HCT116 (cell line): Measurements from ENCODE around the gene MYO16. TPM values are rescaled to one million over a fixed set of nuclear protein-coding genes. Genes with fewer than 3 reads are reported as not detected.

Source experiments
- ATAC-seq: fragments of 200-7000 bp; cut with Tn5 transposase; 2 replicates; pipeline ENCODE4 v1.9.1; 2020; ENCODE audit warnings: mild to moderate bottlenecking, moderate library complexity
- BruUV-seq: library from RNA; stranded (reverse); fragments of 400-500 nt; replicated peaks from 2 replicates; lab custom pipeline; 2021; lab: Mats Ljungman, UMichigan
- CTCF ChIA-PET: fragments of 300-600 bp; sonication (Branson Sonifier 250); formaldehyde crosslinking; loops from one replicate; lab custom pipeline; 2021; ENCODE audit warnings: antibody characterized with exemption; lab: Charles Lee
- POLR2A ChIA-PET: fragments of 300-600, 350-600 bp; sonication (Branson Sonifier 250); formaldehyde crosslinking; loops from one replicate; lab custom pipeline; 2021; ENCODE audit warnings: antibody characterized with exemption; lab: Charles Lee
- RAD21 ChIA-PET, 2 experiments: fragments of 300-600 bp; sonication (Branson Sonifier 250); formaldehyde crosslinking; loops; one replicate each; lab custom pipeline; 2023; ENCODE audit warnings: low total read pairs in 2 of 2; ENCODE audit not compliant: uncharacterized antibody in 2 of 2, unreplicated experiment in 2 of 2, low non-redundant PET in 1 of 2; lab: Charles Lee
- DNase-seq: peaks from one replicate; pipeline ENCODE4 v3.0.0-alpha.2; 2010; ENCODE audit warnings: low read depth, low spot score
- H2AFZ ChIP-seq: fragments of 200-600 bp; shearing (Covaris generic), sonication (generic); 2 replicates; pipeline ENCODE4 v1.6.1; 2017; ENCODE audit warnings: low read depth, mixed run types, mixed read lengths, antibody characterized with exemption, low read length; ENCODE audit not compliant: poor library complexity, severe bottlenecking
- H3K27ac ChIP-seq: 2 replicates; pipeline ENCODE4 v1.5.1; 2012; ENCODE audit warnings: low read depth, low read length
- H3K27me3 ChIP-seq: fragments of 200-600 bp; sonication (generic); 2 replicates; pipeline ENCODE4 v1.6.1; 2016; ENCODE audit warnings: mixed run types, low read length, mixed read lengths; ENCODE audit not compliant: insufficient read depth
- H3K36me3 ChIP-seq, 2 experiments: fragments of 200-500 bp in 1 of 2; fragments of 200-600 bp in 1 of 2; sonication (Bioruptor generic) in 1 of 2; sonication (generic) in 1 of 2; 2 replicates each; pipeline versions ENCODE4 v1.5.1 to v1.6.1; 2014 to 2016; ENCODE audit warnings: low read length in 2 of 2, inconsistent platforms in 1 of 2, mixed read lengths in 1 of 2, mixed run types in 1 of 2; ENCODE audit not compliant: insufficient read depth in 2 of 2, control insufficient read depth in 1 of 2
- H3K4me1 ChIP-seq, 2 experiments: fragments of 200-600 bp in 1 of 2; sonication (generic) in 1 of 2; 2 replicates each; pipeline versions ENCODE4 v1.5.1 to v1.6.1; 2012 to 2017; ENCODE audit warnings: low read length in 2 of 2, inconsistent platforms in 1 of 2, mild to moderate bottlenecking in 1 of 2, mixed read lengths in 1 of 2, mixed run types in 1 of 2, moderate library complexity in 1 of 2; ENCODE audit not compliant: insufficient read depth in 2 of 2, control insufficient read depth in 1 of 2
- H3K4me2 ChIP-seq: fragments of 200-600 bp; sonication (generic); 2 replicates; pipeline ENCODE4 v1.6.1; 2017; ENCODE audit warnings: mixed run types, low read length, mixed read lengths
- H3K4me3 ChIP-seq, 2 experiments: fragments of 200-600 bp in 1 of 2; sonication (generic) in 1 of 2; replicated peaks in 1 of 2; 2 replicates each; pipeline ENCODE4 v1.5.1; 2011 to 2016; ENCODE audit warnings: low read length in 2 of 2, control low read depth in 1 of 2, low read depth in 1 of 2, mild to moderate bottlenecking in 1 of 2, mixed read lengths in 1 of 2, mixed run types in 1 of 2
- H3K79me2 ChIP-seq: fragments of 200-600 bp; sonication (generic); 2 replicates; pipeline ENCODE4 v1.6.1; 2017; ENCODE audit warnings: mild to moderate bottlenecking, mixed run types, low read length, moderate library complexity, mixed read lengths; ENCODE audit not compliant: insufficient read depth
- H3K9ac ChIP-seq: fragments of 200-600 bp; sonication (generic); 2 replicates; pipeline ENCODE4 v1.6.1; 2016; ENCODE audit warnings: low read length, mixed read lengths
- H3K9me2 ChIP-seq: fragments of 200-600 bp; sonication (generic), shearing (Covaris generic); 2 replicates; pipeline ENCODE4 v1.6.1; 2017; ENCODE audit warnings: mixed run types, mild to moderate bottlenecking, moderate library complexity; ENCODE audit not compliant: insufficient read depth
- H3K9me3 ChIP-seq, 2 experiments: fragments of 200-500 bp in 1 of 2; fragments of 200-600 bp in 1 of 2; sonication (Bioruptor generic) in 1 of 2; sonication (generic) in 1 of 2; 2 replicates each; pipeline ENCODE4 v1.6.1; 2014 to 2017; ENCODE audit warnings: low read length in 2 of 2, mixed read lengths in 2 of 2, inconsistent platforms in 1 of 2, low read depth in 1 of 2, mild to moderate bottlenecking in 1 of 2, mixed run types in 1 of 2, moderate library complexity in 1 of 2; ENCODE audit not compliant: control insufficient read depth in 1 of 2, insufficient read depth in 1 of 2
- H4K20me1 ChIP-seq: fragments of 200-600 bp; sonication (generic), shearing (Covaris generic); 2 replicates; pipeline ENCODE4 v1.6.1; 2017; ENCODE audit warnings: mixed run types, mild to moderate bottlenecking, moderate library complexity; ENCODE audit not compliant: insufficient read depth
- ATF3 ChIP-seq: IDR thresholded peaks from 2 replicates; pipeline ENCODE4 v1.6.1; 2012
- CBX3 ChIP-seq: IDR thresholded peaks from 2 replicates; pipeline ENCODE4 v1.6.1; 2012; ENCODE audit warnings: low read depth
- CEBPB ChIP-seq: IDR thresholded peaks from 2 replicates; pipeline ENCODE4 v1.6.1; 2012; ENCODE audit warnings: low read depth
- CTCF ChIP-seq, 3 experiments: fragments of 200-600 bp in 1 of 3; sonication (generic) in 1 of 3; IDR thresholded peaks in 2 of 3; conservative IDR thresholded peaks in 1 of 3; 2 replicates each; pipeline ENCODE4 v1.5.1; 2012 to 2017; ENCODE audit warnings: low read depth in 2 of 3, low read length in 2 of 3, antibody characterized with exemption in 1 of 3, borderline replicate concordance in 1 of 3, control low read depth in 1 of 3, mild to moderate bottlenecking in 1 of 3, mixed read lengths in 1 of 3, mixed run types in 1 of 3, moderate library complexity in 1 of 3; ENCODE audit not compliant: insufficient read depth in 1 of 3
- ELF1 ChIP-seq: IDR thresholded peaks from 2 replicates; pipeline ENCODE4 v1.6.1; 2012; ENCODE audit warnings: low read depth, borderline replicate concordance
- EZH2phosphoT487 ChIP-seq: fragments of 200-600 bp; IDR thresholded peaks from 2 replicates; pipeline ENCODE4 v1.6.1; 2018; ENCODE audit warnings: antibody characterized with exemption, borderline replicate concordance
- FOSL1 ChIP-seq: IDR thresholded peaks from 2 replicates; pipeline ENCODE4 v1.6.1; 2012; ENCODE audit warnings: low read depth
- JUND ChIP-seq: IDR thresholded peaks from 2 replicates; pipeline ENCODE4 v1.6.1; 2012
- MAX ChIP-seq: IDR thresholded peaks from 2 replicates; pipeline ENCODE4 v1.6.1; 2012
- POLR2A ChIP-seq: IDR thresholded peaks from 2 replicates; pipeline ENCODE4 v1.7.0; 2011; ENCODE audit warnings: borderline replicate concordance; ENCODE audit not compliant: insufficient read depth, insufficient read length; ENCODE audit errors: extremely low read depth
- POLR2AphosphoS5 ChIP-seq: IDR thresholded peaks from 2 replicates; pipeline ENCODE4 v1.6.1; 2011; ENCODE audit warnings: mild to moderate bottlenecking, low read depth, low read length, moderate library complexity
- SIN3A ChIP-seq: IDR thresholded peaks from 2 replicates; pipeline ENCODE4 v1.6.1; 2012; ENCODE audit warnings: low read depth
- SP1 ChIP-seq: IDR thresholded peaks from 2 replicates; pipeline ENCODE4 v1.6.1; 2012; ENCODE audit warnings: low read depth
- TCF7L2 ChIP-seq: IDR thresholded peaks from 2 replicates; pipeline ENCODE4 v1.7.0; 2011; ENCODE audit warnings: borderline replicate concordance, inconsistent platforms; ENCODE audit not compliant: insufficient read depth, insufficient read length; ENCODE audit errors: extremely low read depth
- ZBTB33 ChIP-seq: IDR thresholded peaks from 2 replicates; pipeline ENCODE4 v1.6.1; 2011; ENCODE audit warnings: mild to moderate bottlenecking, low read length, moderate library complexity; ENCODE audit not compliant: insufficient replicate concordance; ENCODE audit errors: extremely low read depth
- ZFX ChIP-seq: fragments of 450-650 bp; IDR thresholded peaks from 2 replicates; pipeline ENCODE4 v1.6.1; 2017
- ZNF274 ChIP-seq: fragments of 200-500 bp; sonication (Bioruptor generic); IDR thresholded peaks from 2 replicates; pipeline ENCODE4 v1.6.1; 2014; ENCODE audit warnings: mild to moderate bottlenecking, low read depth, low read length, inconsistent platforms
- intact Hi-C: fragments of 100-400 bp; cut with micrococcal nuclease; formaldehyde crosslinking; loops from 2 replicates; pipeline ENCODE4 v1.10.0; 2022
- total RNA-seq: library from RNA; stranded (reverse); gene quantifications from one replicate; pipeline ENCODE4 v1.2.1, GENCODE V29; 2021; ENCODE audit not compliant: unreplicated experiment

Gene MYO16
- total RNA-seq, 1 experiment from 2014 or later: 0.07 TPM

- DNase-seq (no peak), ATAC-seq (no peak)
- ChIA-PET RAD21 (no interaction called here), POLR2A (no interaction called here), CTCF (no interaction called here)
- Histone ChIP-seq H3K27ac (no peak overlapping the region), H3K4me3 (no peak overlapping the region), H3K79me2 (no peaks in the 10 kb centered on the region), H3K4me1 (no peaks in the 10 kb centered on the region), H3K4me2 (no peak overlapping the region), H3K9me3 (no peaks in the 10 kb centered on the region), H3K36me3 (no peaks in the 10 kb centered on the region), H3K9me2 (no peaks in the 10 kb centered on the region), H3K27me3 (no peaks in the 10 kb centered on the region), H4K20me1 (no peaks in the 10 kb centered on the region), H2AFZ (no peak overlapping the region), H3K9ac (no peak overlapping the region)
- BruUV-seq: no TSS peak
- TF ChIP-seq ZFX: no peak
- TF ChIP-seq JUND: no peak
- TF ChIP-seq CEBPB: no peak
- no peak for TF ChIP-seq EZH2phosphoT487
- TF ChIP-seq CTCF (IDR thresholded peaks at IDR 0.05 in 2 of 3, conservative IDR thresholded peaks at IDR 0.05 in 1 of 3; ENCODE audit: borderline replicate concordance in 1 of 3, insufficient read depth in 1 of 3, low read depth in 2 of 3, low read length in 2 of 3): no peak
- no peak for TF ChIP-seq TCF7L2
- TF ChIP-seq ELF1: no peak
- TF ChIP-seq CBX3: no peak
- TF ChIP-seq MAX: no peak
- no peak for TF ChIP-seq POLR2AphosphoS5
- TF ChIP-seq FOSL1: no peak
- no peak for TF ChIP-seq POLR2A
- no peak for TF ChIP-seq SIN3A
- no peak for TF ChIP-seq ATF3
- TF ChIP-seq ZNF274: no peak
- TF ChIP-seq SP1: no peak
- no peak for TF ChIP-seq ZBTB33
- intact Hi-C loops: no loop called here
Measured at GRCh38 chr13:109009756-109010155, 380.3 kb downstream of the MYO16 start.
